GM18951 (cell line): ENCODE measurements around the gene NDUFB8.

Source experiments
- POLR2A ChIP-seq: IDR thresholded peaks from 4 replicates; pipeline ENCODE4 v1.6.1; 2011; ENCODE audit warnings: mild to moderate bottlenecking; ENCODE audit not compliant: insufficient read length, insufficient read depth; ENCODE audit errors: extremely low read depth
- in situ Hi-C: fragments of 300-500 bp; cut with MboI; formaldehyde crosslinking; loops from one replicate; pipeline ENCODE4 v1.12.0; 2022; ENCODE audit warnings: low sequenced_read_pairs, mixed read lengths, inconsistent platforms; ENCODE audit not compliant: unreplicated experiment

Gene NDUFB8

DNA sequence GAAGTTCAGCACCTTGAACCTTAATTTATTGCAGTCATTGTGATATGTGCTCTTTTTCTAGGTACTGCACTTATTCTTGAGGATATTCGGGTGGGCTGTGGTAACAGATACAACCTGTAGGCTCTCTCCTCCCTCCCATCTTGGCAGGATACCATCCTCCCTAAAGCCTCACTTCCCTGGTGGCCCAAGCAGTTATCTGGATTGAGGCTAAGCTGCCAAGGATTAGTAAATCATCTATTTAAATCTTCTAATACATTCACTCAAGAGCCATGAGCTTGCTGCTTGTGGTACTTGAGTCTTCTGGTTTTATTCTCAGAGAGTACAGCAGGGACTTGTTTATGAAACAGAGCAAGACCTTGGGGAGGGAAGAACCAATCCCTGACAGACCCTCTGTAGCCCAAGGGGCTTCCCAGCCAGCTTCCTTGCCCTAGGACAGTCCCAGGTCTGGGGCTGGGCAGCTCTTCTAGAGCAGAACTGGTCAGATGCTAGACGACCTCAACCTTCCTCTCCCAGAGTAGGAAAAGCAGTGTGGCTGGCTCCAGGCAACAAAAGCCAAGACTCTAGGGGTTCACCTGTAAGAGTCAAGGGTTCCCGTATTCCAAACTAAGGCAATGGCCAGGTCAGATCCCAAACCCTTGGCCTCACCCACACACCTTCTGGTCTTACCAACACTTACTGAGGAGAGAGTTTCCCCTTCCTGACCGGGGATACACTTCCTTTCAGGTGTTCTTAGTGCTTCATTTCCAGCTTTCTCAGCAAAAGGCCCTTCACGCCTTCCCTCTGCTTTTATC, 45.6 kb downstream of the NDUFB8 start:
- in situ Hi-C loops, result no loop called here

DNA sequence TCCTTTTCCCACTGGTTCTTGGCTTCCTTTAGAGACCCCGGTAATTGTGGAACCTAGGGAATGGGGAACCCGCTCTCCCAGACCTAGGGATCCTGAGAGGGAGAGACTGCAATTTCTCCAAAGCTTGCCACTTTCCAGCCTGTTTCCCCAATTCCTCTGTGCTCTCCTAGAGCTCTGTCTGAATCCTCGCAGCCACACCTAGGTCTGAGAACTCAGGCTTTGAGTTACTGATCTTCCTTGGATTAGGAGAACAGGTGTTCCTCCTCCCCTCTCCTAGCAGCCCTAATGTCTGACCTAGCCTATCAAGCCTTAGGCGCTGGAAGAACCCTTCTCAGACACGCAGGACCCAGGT, 46.9 kb downstream of the NDUFB8 start:
- TF ChIP-seq POLR2A, result no peak
- in situ Hi-C loops, result no loop called here

More for the DNA sequence above, 45.6 kb downstream of the NDUFB8 start:
- no peak for TF ChIP-seq POLR2A

DNA sequence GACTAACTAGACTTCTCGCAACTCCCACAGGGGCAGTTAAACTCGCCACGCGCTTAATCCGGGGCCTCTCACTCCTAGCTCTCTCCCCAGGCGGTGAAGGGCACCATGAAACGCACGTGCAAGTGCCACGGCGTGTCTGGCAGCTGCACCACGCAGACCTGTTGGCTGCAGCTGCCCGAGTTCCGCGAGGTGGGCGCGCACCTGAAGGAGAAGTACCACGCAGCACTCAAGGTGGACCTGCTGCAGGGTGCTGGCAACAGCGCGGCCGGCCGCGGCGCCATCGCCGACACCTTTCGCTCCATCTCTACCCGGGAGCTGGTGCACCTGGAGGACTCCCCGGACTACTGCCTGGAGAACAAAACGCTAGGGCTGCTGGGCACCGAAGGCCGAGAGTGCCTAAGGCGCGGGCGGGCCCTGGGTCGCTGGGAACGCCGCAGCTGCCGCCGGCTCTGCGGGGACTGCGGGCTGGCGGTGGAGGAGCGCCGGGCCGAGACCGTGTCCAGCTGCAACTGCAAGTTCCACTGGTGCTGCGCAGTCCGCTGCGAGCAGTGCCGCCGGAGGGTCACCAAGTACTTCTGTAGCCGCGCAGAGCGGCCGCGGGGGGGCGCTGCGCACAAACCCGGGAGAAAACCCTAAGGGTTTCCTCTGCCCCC, 47.4 kb downstream of the NDUFB8 start:
- TF ChIP-seq POLR2A, result no peak
- in situ Hi-C loops, result no loop called here

- no peak for TF ChIP-seq POLR2A
- in situ Hi-C loops, result no loop called here
Observed at GRCh38 chr10:100481462-100482081, 48.1 kb downstream of the NDUFB8 start.

DNA sequence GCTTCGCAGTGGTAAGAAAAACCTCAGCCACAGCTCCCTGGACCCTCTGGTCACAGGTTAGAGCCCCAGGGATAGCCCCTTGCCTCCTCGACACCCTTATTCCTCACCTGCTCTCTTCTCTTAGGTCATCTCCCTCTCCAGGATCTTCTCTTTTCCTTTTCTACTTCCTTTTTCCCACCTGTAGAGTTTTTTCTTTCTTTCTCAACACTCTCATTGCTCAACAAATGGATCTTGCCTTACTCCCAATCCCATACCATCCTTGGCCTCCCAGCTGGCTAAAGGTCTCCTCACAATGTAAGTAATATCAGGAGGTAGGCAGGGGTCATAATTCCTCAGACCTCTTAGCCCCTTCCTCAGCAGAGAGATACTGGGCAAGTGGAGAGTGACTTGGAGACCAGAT, 49.7 kb downstream of the NDUFB8 start:
- no peak for TF ChIP-seq POLR2A
- in situ Hi-C loops, result no loop called here

- TF ChIP-seq POLR2A, result no peak
- in situ Hi-C loops, result no loop called here
Observed at GRCh38 chr10:100479037-100479436, 50.6 kb downstream of the NDUFB8 start.

DNA sequence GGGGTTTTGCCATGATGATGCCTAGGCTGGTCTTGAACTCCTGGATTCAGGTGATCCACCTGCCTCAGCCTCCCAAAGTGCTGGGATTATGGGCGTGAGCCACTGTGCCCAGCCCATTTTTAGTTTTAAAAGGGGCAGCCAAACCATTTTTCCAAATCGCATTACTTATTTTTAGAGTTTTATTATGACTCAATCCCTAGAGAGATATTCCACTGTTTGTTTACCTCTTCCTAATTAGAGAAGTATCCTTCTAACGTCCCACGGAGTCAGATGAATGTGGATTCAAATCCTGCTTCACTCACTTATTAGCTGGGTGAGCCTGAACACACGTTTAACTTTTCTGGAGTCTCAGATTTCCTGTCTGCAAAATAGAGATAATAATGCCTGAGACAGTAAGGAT, 51.7 kb downstream of the NDUFB8 start:
- in situ Hi-C loops, result no loop called here
- no peak for TF ChIP-seq POLR2A
